CD4-positive, alpha-beta T cell (primary cell): ENCODE results near the gene C19orf67. TPM values are rescaled to one million over a fixed set of nuclear protein-coding genes. Genes with fewer than 3 reads are reported as not detected.

Experiments used
- ATAC-seq: fragments of 200-7000 bp; cut with Tn5 transposase; one replicate; pipeline ENCODE4 v1.10.0; 2022; ENCODE audit warnings: mild to moderate bottlenecking; ENCODE audit not compliant: poor library complexity
- CTCF ChIA-PET: fragments of 350-600 bp; sonication (Branson Sonifier 250); formaldehyde crosslinking; loops from one replicate; lab custom pipeline; 2021; ENCODE audit warnings: antibody characterized with exemption, inconsistent platforms; lab: Charles Lee
- POLR2A ChIA-PET: fragments of 350-600 bp; sonication (Branson Sonifier 250); formaldehyde crosslinking; loops from one replicate; lab custom pipeline; 2021; ENCODE audit warnings: antibody characterized with exemption, inconsistent platforms; lab: Charles Lee
- DNase-seq, 14 experiments: peaks; one replicate each; pipeline ENCODE4 v3.0.0-alpha.2; 2013 to 2020; ENCODE audit warnings: mixed read lengths in 2 of 14
- H3K27ac ChIP-seq, 2 donors: one replicate each; pipeline versions ENCODE4 v1.5.1 to v1.7.0; 2013; ENCODE audit warnings: low read length in 2 of 2, low read depth in 1 of 2, mild to moderate bottlenecking in 1 of 2
- H3K27me3 ChIP-seq, 2 experiments: 1 replicate in 1 of 2; 2 replicates in 1 of 2; pipeline versions ENCODE4 v1.6.1 to v1.7.0; 2013; ENCODE audit warnings: low read length in 2 of 2, control low read depth in 1 of 2, mild to moderate bottlenecking in 1 of 2, moderate library complexity in 1 of 2; ENCODE audit not compliant: insufficient read depth in 2 of 2, control insufficient read depth in 1 of 2
- H3K36me3 ChIP-seq: one replicate; pipeline ENCODE4 v1.6.1; 2013; ENCODE audit warnings: low read length, control low read depth; ENCODE audit not compliant: insufficient read depth
- H3K4me1 ChIP-seq: one replicate; pipeline ENCODE4 v1.6.1; 2013; ENCODE audit warnings: low read length, control low read depth; ENCODE audit not compliant: insufficient read depth
- H3K4me3 ChIP-seq: one replicate; pipeline ENCODE4 v1.5.1; 2013; ENCODE audit warnings: mild to moderate bottlenecking, low read length, moderate library complexity
- H3K9me3 ChIP-seq, 2 experiments: 1 replicate in 1 of 2; 2 replicates in 1 of 2; pipeline versions ENCODE4 v1.6.1 to v1.7.0; 2013; ENCODE audit warnings: low read length in 2 of 2, mild to moderate bottlenecking in 2 of 2, control low read depth in 1 of 2, moderate library complexity in 1 of 2; ENCODE audit not compliant: control insufficient read depth in 1 of 2, insufficient read depth in 1 of 2
- H3K27ac Mint-ChIP-seq: one replicate; pipeline ENCODE4 v1.8.0; 2020; ENCODE audit warnings: mixed read lengths
- H3K27me3 Mint-ChIP-seq: one replicate; pipeline ENCODE4 v1.8.0; 2021; ENCODE audit warnings: mixed read lengths
- H3K36me3 Mint-ChIP-seq: one replicate; pipeline ENCODE4 v1.8.0; 2021; ENCODE audit warnings: low read depth, mixed read lengths
- H3K4me1 Mint-ChIP-seq: one replicate; pipeline ENCODE4 v1.8.0; 2021; ENCODE audit warnings: low read depth, mixed read lengths
- H3K4me3 Mint-ChIP-seq: one replicate; pipeline ENCODE4 v1.8.0; 2020; ENCODE audit warnings: mild to moderate bottlenecking, mixed read lengths
- H3K9me3 Mint-ChIP-seq: one replicate; pipeline ENCODE4 v1.8.0; 2020; ENCODE audit warnings: mixed read lengths
- CTCF ChIP-seq: fragments of 200-600 bp; IDR thresholded peaks from one replicate; pipeline ENCODE4 v1.8.0; 2022; ENCODE audit warnings: antibody characterized with exemption, mild to moderate bottlenecking
- intact Hi-C, 2 experiments: fragments of 100-400 bp; cut with DNase I in 1 of 2; cut with micrococcal nuclease in 1 of 2; formaldehyde crosslinking; loops; one replicate each; pipeline versions ENCODE4 v1.15.1 to v1.9.0; 2023 to 2025; cut with DNase I, micrococcal nuclease
- total RNA-seq, 174 experiments: library from RNA in 2 of 174; stranded (reverse) in 2 of 174; gene quantifications; one replicate each; pipeline ENCODE4 v1.2.3 and lab custom pipeline; 2021 to 2026

C19orf67 gene
- total RNA-seq, 2 experiments from 2014 or later = not detected

GRCh38 chr19:14058182-14059092, 27.1 kb downstream of the C19orf67 start:
- H3K4me1 Mint-ChIP-seq = peaks cover 16% of the 10 kb centered on the region
- intact Hi-C loops = no loop called here
- no peak overlapping the region for H3K4me3 ChIP-seq
- DNase-seq = no peak
- peak overlapping the region; percentile 58 for H3K4me3 Mint-ChIP-seq
- no peak overlapping the region for H3K27ac Mint-ChIP-seq
- H3K36me3 ChIP-seq = no peaks in the 10 kb centered on the region
- no peak for TF ChIP-seq CTCF
- POLR2A ChIA-PET = interaction anchor here (0.9 to 3.3 kb wide), 4 partner anchors 15 to 156 kb away, joined by 3 to 9 read pairs (median 4); partner anchors contain the start of genes IL27RA and RFX1
- H3K27me3 Mint-ChIP-seq = peaks cover 34% of the 10 kb centered on the region
- peaks cover 0 to 7% of the 10 kb centered on the region in 2 experiments for H3K9me3 ChIP-seq
- H3K36me3 Mint-ChIP-seq = peaks cover 9% of the 10 kb centered on the region
- no peak for ATAC-seq
- peaks cover 24% of the 10 kb centered on the region for H3K4me1 ChIP-seq
- no peak overlapping the region for H3K27ac ChIP-seq
- CTCF ChIA-PET = interaction anchor here (0.6 to 2.1 kb wide), 15 partner anchors 9 to 178 kb away, joined by 3 to 17 read pairs (median 4); partner anchors contain the start of genes ASF1B, DCAF15, IL27RA and MISP3
- no peaks in the 10 kb centered on the region for H3K9me3 Mint-ChIP-seq
- H3K27me3 ChIP-seq = peaks cover 28 to 32% of the 10 kb centered on the region in 2 experiments

- Histone ChIP-seq H3K27me3 (peaks cover 28 to 32% of the 10 kb centered on the region in 2 experiments), H3K9me3 (peaks cover 0 to 15% of the 10 kb centered on the region in 2 experiments), H3K4me1 (peaks cover 24% of the 10 kb centered on the region), H3K36me3 (peaks cover 13% of the 10 kb centered on the region), H3K4me3 (no peak overlapping the region), H3K27ac (no peak overlapping the region)
- H3K36me3 Mint-ChIP-seq = peaks cover 22% of the 10 kb centered on the region
- intact Hi-C loops = no loop called here
- peaks cover 34% of the 10 kb centered on the region for H3K27me3 Mint-ChIP-seq
- ChIA-PET CTCF (interaction anchor here (1.1 to 1.6 kb wide), 3 partner anchors 8 to 80 kb away, joined by 3 to 8 read pairs (median 5); partner anchors contain the start of genes ASF1B and MISP3), POLR2A (interaction anchor here (0.6 to 3.3 kb wide), 6 partner anchors 11 to 440 kb away, joined by 3 to 9 read pairs (median 3); partner anchors contain the start of genes DCAF15 and IL27RA)
- H3K4me1 Mint-ChIP-seq = peaks cover 20% of the 10 kb centered on the region
- H3K4me3 Mint-ChIP-seq = peak overlapping the region; percentile 34
- DNase-seq = no peak
- H3K27ac Mint-ChIP-seq = no peak overlapping the region
- ATAC-seq = no peak
- TF ChIP-seq CTCF = no peak
- H3K9me3 Mint-ChIP-seq = no peaks in the 10 kb centered on the region
Observed at GRCh38 chr19:14056741-14057356, 28.7 kb downstream of the C19orf67 start.

- Histone ChIP-seq H3K36me3 (peaks cover 18% of the 10 kb centered on the region), H3K4me3 (no peak overlapping the region), H3K27me3 (peaks cover 26% of the 10 kb centered on the region in 2 experiments), H3K27ac (no peak overlapping the region), H3K9me3 (peaks cover 0 to 15% of the 10 kb centered on the region in 2 experiments), H3K4me1 (peaks cover 24% of the 10 kb centered on the region)
- POLR2A ChIA-PET = interaction anchor here (0.9 to 1.0 kb wide), 2 partner anchors 104 to 441 kb away, joined by 3 read pairs; partner anchors contain the start of gene DCAF15
- no peak for TF ChIP-seq CTCF
- Mint-ChIP-seq H3K27ac (no peak overlapping the region), H3K9me3 (no peaks in the 10 kb centered on the region), H3K4me1 (peaks cover 20% of the 10 kb centered on the region), H3K4me3 (peak overlapping the region; percentile 34), H3K36me3 (peaks cover 28% of the 10 kb centered on the region), H3K27me3 (peaks cover 30% of the 10 kb centered on the region)
- DNase-seq (no peak), ATAC-seq (no peak)
- intact Hi-C loops = no loop called here
- CTCF ChIA-PET = interaction anchor here (1.6 kb wide), 1 partner anchor 8 kb away, joined by 8 read pairs; no protein-coding TSS in a partner anchor
Observed at GRCh38 chr19:14056069-14056666, 29.4 kb downstream of the C19orf67 start.
